ENCODE results near the gene PCDHGA1.

- TF ChIP-seq, protein P1, sequence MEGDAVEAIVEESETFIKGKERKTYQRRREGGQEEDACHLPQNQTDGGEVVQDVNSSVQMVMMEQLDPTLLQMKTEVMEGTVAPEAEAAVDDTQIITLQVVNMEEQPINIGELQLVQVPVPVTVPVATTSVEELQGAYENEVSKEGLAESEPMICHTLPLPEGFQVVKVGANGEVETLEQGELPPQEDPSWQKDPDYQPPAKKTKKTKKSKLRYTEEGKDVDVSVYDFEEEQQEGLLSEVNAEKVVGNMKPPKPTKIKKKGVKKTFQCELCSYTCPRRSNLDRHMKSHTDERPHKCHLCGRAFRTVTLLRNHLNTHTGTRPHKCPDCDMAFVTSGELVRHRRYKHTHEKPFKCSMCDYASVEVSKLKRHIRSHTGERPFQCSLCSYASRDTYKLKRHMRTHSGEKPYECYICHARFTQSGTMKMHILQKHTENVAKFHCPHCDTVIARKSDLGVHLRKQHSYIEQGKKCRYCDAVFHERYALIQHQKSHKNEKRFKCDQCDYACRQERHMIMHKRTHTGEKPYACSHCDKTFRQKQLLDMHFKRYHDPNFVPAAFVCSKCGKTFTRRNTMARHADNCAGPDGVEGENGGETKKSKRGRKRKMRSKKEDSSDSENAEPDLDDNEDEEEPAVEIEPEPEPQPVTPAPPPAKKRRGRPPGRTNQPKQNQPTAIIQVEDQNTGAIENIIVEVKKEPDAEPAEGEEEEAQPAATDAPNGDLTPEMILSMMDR (IDR thresholded peaks at IDR 0.05), result no peak
- no peak for TF ChIP-seq EZH2 (IDR thresholded peaks at IDR 0.05)
Observed at GRCh38 chr5:141532726-141533125, 202.4 kb downstream of the PCDHGA1 start.
